ENCODE results near the gene POMC.
A peak's percentile ranks its signal among the peaks of the same experiment; 100 is the strongest.

Gene POMC

GRCh38 chr2:25129901-25130520, 38.4 kb downstream of the POMC start:
- TF ChIP-seq RAD21 (IDR thresholded peaks at IDR 0.05; ENCODE audit: low read depth) (peak; percentile 7; the same call in 1 of the 2 replicates), EGR1 (IDR thresholded peaks at IDR 0.05) (no peak), CREB1 (IDR thresholded peaks at IDR 0.05; ENCODE audit: low read depth) (no peak), TEAD4 (IDR thresholded peaks at IDR 0.05) (no peak)

DNA sequence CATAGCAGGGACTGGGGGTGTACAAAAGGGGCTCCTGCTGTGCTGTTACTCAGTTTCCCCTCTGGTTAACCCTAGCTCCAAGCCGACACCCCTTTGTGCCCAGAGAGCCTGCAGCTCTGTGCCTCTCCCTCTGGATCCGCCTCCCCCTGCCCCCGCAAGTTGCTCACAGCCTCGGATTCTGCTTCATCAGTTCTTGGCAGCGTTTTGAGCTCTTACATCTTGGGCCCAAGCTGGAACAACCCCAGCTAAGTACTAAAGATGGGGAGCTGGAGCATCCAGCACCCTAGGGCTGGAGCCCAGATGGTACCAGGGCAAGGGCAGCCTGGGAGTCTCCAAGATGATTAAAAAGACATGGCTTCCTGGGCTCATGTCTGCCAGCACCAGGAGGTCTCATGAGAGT, 40.7 kb downstream of the POMC start:
- TF ChIP-seq FOXM1 (IDR thresholded peaks at IDR 0.05; ENCODE audit: borderline replicate concordance, low read depth) (no peak), EP300 (IDR thresholded peaks at IDR 0.05; ENCODE audit: borderline replicate concordance) (no peak), EGR1 (IDR thresholded peaks at IDR 0.05) (no peak), CREB1 (IDR thresholded peaks at IDR 0.05; ENCODE audit: low read depth) (no peak), RAD21 (IDR thresholded peaks at IDR 0.05; ENCODE audit: low read depth) (no peak)
- TF ChIP-seq, protein P1, sequence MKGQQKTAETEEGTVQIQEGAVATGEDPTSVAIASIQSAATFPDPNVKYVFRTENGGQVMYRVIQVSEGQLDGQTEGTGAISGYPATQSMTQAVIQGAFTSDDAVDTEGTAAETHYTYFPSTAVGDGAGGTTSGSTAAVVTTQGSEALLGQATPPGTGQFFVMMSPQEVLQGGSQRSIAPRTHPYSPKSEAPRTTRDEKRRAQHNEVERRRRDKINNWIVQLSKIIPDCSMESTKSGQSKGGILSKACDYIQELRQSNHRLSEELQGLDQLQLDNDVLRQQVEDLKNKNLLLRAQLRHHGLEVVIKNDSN (IDR thresholded peaks at IDR 0.05): no peak

- TF ChIP-seq CEBPB (IDR thresholded peaks at IDR 0.05): no peak
- TF ChIP-seq NFIC (IDR thresholded peaks at IDR 0.05): no peak
- TF ChIP-seq TCF12 (IDR thresholded peaks at IDR 0.05; ENCODE audit: low read depth): no peak
- TF ChIP-seq EGR1 (IDR thresholded peaks at IDR 0.05): no peak
- no peak for TF ChIP-seq YY1 (IDR thresholded peaks at IDR 0.05; ENCODE audit: low read depth)
- no peak for TF ChIP-seq ZBTB7A (IDR thresholded peaks at IDR 0.05; ENCODE audit: low read depth)
These were observed 42.4 kb downstream of the POMC start for GRCh38 chr2:25125976-25126375.

GRCh38 chr2:25125189-25125588, 43.2 kb downstream of the POMC start:
- TF ChIP-seq NFIC (IDR thresholded peaks at IDR 0.05) (no peak), TAF1 (IDR thresholded peaks at IDR 0.05; ENCODE audit: low read depth) (no peak), CREB1 (IDR thresholded peaks at IDR 0.05; ENCODE audit: low read depth) (no peak), TCF12 (IDR thresholded peaks at IDR 0.05; ENCODE audit: low read depth) (no peak)

DNA sequence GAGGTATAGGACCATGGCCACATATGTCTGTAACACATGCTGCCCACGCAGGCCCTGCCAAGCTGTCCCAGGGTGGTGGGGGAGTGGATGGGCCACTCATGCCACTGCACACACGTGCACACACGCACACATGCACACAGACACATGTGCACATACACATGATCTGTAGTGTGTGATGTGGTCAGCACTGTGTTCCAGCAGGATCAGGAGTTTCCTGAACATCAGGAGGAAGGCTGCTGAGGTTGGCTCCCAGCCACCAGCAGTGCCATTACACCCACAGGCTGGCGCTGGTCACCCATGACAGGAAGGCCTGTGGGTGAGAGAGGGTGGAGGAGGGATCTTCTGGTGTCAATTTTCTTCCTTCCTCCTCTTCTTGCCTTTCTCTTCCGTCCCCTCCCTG, 44.7 kb downstream of the POMC start:
- TF ChIP-seq, protein P2, sequence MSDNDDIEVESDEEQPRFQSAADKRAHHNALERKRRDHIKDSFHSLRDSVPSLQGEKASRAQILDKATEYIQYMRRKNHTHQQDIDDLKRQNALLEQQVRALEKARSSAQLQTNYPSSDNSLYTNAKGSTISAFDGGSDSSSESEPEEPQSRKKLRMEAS (IDR thresholded peaks at IDR 0.05): no peak
- no peak for TF ChIP-seq FOXM1 (IDR thresholded peaks at IDR 0.05; ENCODE audit: borderline replicate concordance, low read depth)
- TF ChIP-seq TEAD4 (IDR thresholded peaks at IDR 0.05): no peak
- no peak for TF ChIP-seq NFIC (IDR thresholded peaks at IDR 0.05)
- TF ChIP-seq CEBPB (IDR thresholded peaks at IDR 0.05): no peak
- TF ChIP-seq TCF12 (IDR thresholded peaks at IDR 0.05; ENCODE audit: low read depth): no peak
- TF ChIP-seq CREB1 (IDR thresholded peaks at IDR 0.05; ENCODE audit: low read depth): no peak
- no peak for TF ChIP-seq TAF1 (IDR thresholded peaks at IDR 0.05; ENCODE audit: low read depth)
- TF ChIP-seq, protein P1 (IDR thresholded peaks at IDR 0.05): no peak
- TF ChIP-seq ZBTB7A (IDR thresholded peaks at IDR 0.05; ENCODE audit: low read depth): no peak
- TF ChIP-seq REST (IDR thresholded peaks at IDR 0.05; ENCODE audit: low read depth): no peak
- no peak for TF ChIP-seq EGR1 (IDR thresholded peaks at IDR 0.05)

DNA sequence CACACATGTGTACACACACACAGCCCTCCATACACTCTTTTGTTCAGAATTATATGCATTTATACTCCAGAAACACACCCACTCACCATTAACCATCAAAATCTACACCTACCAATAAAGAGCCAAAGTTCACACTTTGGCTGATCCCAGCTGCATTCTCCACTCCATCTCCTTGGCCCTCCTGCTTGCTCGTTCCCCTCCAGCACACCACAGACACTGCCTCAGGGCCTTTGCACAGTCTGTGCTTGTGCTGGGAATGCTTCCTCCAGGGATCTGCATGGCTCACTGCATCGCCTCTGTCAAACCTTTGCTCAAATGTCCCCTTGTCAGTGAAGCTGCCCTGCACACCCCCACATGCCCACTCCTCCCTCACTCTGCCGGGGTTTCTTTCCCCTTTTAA, 46.0 kb downstream of the POMC start:
- TF ChIP-seq CEBPB (IDR thresholded peaks at IDR 0.05): no peak
- TF ChIP-seq CREB1 (IDR thresholded peaks at IDR 0.05; ENCODE audit: low read depth): no peak
- no peak for TF ChIP-seq RAD21 (IDR thresholded peaks at IDR 0.05; ENCODE audit: low read depth)
- TF ChIP-seq REST (IDR thresholded peaks at IDR 0.05; ENCODE audit: low read depth): no peak
- TF ChIP-seq EGR1 (IDR thresholded peaks at IDR 0.05): no peak
- TF ChIP-seq TEAD4 (IDR thresholded peaks at IDR 0.05): no peak
- TF ChIP-seq, protein P1 (IDR thresholded peaks at IDR 0.05): no peak
- TF ChIP-seq NFIC (IDR thresholded peaks at IDR 0.05): no peak
- TF ChIP-seq, protein P2 (IDR thresholded peaks at IDR 0.05): no peak
- no peak for TF ChIP-seq ZBTB7A (IDR thresholded peaks at IDR 0.05; ENCODE audit: low read depth)
- TF ChIP-seq FOXM1 (IDR thresholded peaks at IDR 0.05; ENCODE audit: borderline replicate concordance, low read depth): no peak
- TF ChIP-seq TAF1 (IDR thresholded peaks at IDR 0.05; ENCODE audit: low read depth): no peak
- no peak for TF ChIP-seq TCF12 (IDR thresholded peaks at IDR 0.05; ENCODE audit: low read depth)

Measured in Ishikawa (cell line).